ENCODE data around the gene RGS6.

RGS6 gene

DNA sequence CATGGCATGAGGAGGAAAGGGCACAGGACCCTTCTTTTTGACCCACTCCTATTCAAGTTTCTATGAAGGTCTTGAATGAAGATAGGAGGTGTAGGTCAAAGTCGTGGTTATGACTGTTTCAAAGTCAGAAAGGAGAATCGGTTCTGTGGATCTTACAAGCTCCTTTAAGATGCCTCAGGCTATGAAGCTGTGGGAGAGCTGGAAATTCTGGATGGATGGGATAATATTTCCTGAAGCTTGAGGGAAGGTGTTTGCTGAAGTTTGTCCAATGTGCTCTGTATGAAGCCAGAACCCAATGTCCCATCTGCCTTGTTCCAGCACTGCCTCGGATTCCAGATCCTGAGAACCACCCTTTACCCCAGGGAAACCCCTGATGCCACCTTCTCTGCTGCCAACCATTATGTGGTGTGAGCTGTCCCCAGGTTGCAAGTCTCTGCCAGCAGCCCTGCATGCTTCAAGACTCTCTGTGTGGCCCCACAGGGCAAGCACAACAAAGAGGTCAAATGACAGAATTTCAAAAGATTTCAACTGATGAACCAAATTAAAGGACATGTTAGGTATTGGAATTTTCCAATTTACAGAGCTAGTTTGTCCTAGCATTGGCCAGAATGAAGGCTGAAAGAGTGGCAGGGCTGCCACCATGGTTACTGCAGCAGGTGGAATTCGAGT lies 472.0 kb downstream of the RGS6 start:
- in situ Hi-C loops (cut with MboI; ENCODE audit: low pct_unique_long_range_greater_than_20kb, low sequenced_read_pairs, unreplicated experiment) = no loop called here

DNA sequence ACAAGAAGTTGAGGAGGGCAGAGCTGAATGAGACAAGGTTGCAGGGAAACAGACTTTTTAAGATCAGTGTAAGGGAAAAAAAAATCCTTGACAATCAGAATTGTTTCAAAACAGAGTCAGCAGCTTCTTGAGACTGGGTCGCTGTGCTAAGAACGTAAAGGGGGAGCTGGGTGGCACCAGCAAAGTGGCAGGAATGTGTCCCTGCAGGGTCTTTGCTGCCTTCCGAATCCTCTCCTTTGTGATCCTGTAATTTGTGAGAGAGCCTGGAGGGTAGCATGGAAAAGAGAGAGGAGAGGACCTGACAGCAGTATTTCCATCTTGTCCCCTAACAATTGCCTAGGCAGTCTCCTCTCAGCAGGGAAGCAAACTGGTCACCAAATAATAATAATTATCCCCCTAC lies 472.8 kb downstream of the RGS6 start:
- in situ Hi-C loops (cut with MboI; ENCODE audit: low pct_unique_long_range_greater_than_20kb, low sequenced_read_pairs, unreplicated experiment) = no loop called here
- TF ChIP-seq, protein P1, sequence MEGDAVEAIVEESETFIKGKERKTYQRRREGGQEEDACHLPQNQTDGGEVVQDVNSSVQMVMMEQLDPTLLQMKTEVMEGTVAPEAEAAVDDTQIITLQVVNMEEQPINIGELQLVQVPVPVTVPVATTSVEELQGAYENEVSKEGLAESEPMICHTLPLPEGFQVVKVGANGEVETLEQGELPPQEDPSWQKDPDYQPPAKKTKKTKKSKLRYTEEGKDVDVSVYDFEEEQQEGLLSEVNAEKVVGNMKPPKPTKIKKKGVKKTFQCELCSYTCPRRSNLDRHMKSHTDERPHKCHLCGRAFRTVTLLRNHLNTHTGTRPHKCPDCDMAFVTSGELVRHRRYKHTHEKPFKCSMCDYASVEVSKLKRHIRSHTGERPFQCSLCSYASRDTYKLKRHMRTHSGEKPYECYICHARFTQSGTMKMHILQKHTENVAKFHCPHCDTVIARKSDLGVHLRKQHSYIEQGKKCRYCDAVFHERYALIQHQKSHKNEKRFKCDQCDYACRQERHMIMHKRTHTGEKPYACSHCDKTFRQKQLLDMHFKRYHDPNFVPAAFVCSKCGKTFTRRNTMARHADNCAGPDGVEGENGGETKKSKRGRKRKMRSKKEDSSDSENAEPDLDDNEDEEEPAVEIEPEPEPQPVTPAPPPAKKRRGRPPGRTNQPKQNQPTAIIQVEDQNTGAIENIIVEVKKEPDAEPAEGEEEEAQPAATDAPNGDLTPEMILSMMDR (IDR thresholded peaks at IDR 0.05; ENCODE audit: extremely low read depth, insufficient read depth, missing control alignments) = no peak
- DNase-seq (ENCODE audit: low spot score) = no peak

More for the DNA sequence above, 472.0 kb downstream of the RGS6 start:
- DNase-seq (ENCODE audit: low spot score) = no peak
- TF ChIP-seq, protein P1 (IDR thresholded peaks at IDR 0.05; ENCODE audit: extremely low read depth, insufficient read depth, missing control alignments) = no peak

DNA sequence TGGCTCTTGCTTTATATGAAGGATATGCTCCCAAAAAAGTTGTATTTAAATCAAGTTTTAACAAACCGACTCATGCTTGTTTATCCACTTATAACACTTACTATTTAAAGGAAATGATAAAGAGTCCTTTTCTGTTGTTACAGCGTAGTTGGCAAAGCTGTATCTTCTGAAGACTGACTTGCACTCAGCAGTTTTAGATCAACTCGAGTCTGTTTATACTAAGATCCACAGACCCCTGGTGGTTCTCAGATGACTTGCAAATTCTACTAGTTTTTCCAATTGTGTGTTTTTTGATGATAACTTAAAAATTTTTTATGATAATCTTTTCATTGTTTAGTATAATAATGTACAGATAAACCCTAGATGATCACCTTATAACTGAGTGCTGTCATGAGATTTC lies 475.8 kb downstream of the RGS6 start:
- in situ Hi-C loops (cut with MboI; ENCODE audit: low pct_unique_long_range_greater_than_20kb, low sequenced_read_pairs, unreplicated experiment) = no loop called here
- no peak for DNase-seq (ENCODE audit: low spot score)
- TF ChIP-seq, protein P1 (IDR thresholded peaks at IDR 0.05; ENCODE audit: extremely low read depth, insufficient read depth, missing control alignments) = no peak

DNA sequence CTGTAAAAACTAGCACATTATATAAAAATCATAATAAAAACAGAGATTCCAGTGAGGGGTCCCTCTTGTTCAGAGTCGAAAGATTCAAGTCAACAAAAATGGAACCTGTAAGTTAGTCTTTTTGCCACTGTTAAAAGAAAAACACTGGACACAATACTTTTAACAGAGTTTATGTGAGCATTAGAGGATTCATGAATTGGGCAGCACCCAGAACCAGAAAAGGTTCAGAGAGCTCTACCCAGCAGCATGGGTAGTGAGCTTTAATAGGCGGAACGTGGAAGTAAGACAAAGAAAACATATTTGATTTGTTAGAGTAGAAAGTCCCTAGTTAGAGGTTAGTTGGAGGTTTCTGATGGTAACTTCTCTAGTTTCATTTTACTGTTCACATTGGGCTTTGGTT lies 476.8 kb downstream of the RGS6 start:
- no peak for DNase-seq (ENCODE audit: low spot score)
- in situ Hi-C loops (cut with MboI; ENCODE audit: low pct_unique_long_range_greater_than_20kb, low sequenced_read_pairs, unreplicated experiment) = no loop called here

DNA sequence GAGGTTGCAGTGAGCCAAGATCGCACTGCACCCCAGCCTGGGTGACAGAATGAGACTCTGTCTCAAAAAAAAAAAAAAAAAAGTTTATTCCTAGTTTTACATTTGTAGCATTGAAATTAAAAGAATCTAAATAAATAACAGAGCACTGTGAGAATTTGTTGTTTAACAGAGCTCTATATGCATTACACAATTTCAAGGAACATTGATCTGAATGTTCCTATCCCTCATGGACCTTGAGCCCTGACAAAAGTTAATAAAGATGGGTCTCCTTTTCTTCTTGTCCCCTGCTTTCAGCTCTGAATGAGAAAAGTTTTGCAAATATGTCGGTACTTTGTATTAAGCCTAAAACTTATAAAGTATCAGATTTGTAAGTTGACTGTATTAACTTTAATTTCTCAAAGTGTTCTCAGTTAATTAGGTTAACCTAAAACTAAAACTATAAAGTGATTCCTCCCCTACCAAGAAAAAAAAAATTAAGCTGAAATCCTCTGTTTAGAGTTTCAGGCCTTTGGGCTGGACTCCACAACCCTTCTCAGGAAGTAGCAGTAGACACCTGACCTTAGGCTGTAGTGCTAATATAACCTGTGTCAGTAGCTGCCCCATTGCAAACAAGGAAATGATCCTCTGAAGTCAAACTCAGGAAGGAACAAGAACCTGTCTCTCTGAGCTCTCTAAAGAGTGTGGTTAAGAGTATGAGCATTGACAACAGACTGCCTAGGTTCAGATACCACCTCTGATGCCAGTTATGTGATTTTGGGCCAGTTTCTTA lies 484.0 kb downstream of the RGS6 start:
- in situ Hi-C loops (cut with MboI; ENCODE audit: low pct_unique_long_range_greater_than_20kb, low sequenced_read_pairs, unreplicated experiment) = no loop called here

More for the DNA sequence above, 476.8 kb downstream of the RGS6 start:
- TF ChIP-seq, protein P1 (IDR thresholded peaks at IDR 0.05; ENCODE audit: extremely low read depth, insufficient read depth, missing control alignments) = no peak

DNA sequence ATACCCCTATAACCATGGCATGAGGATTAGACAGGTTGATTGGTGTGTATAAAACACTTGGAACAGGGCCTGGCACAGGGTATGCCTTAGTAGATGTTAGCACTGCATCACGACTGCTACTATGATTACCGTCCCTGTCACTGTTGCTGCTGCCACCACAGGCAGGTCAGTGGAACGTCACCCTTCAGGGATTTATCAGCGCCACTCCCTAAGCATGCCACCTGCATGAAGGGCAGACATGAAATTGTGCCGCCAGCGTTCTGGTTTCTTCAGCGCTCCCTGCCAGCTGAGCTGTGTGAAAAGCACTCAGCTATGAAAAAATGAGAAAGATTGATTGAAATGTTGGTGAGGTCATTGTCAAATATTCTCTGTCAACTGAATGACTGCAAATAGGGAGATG lies 484.7 kb downstream of the RGS6 start:
- no peak for DNase-seq (ENCODE audit: low spot score)
- in situ Hi-C loops (cut with MboI; ENCODE audit: low pct_unique_long_range_greater_than_20kb, low sequenced_read_pairs, unreplicated experiment) = no loop called here

More for the DNA sequence above, 484.0 kb downstream of the RGS6 start:
- TF ChIP-seq, protein P1 (IDR thresholded peaks at IDR 0.05; ENCODE audit: extremely low read depth, insufficient read depth, missing control alignments) = no peak
- DNase-seq (ENCODE audit: low spot score) = no peak

More for the DNA sequence above, 484.7 kb downstream of the RGS6 start:
- TF ChIP-seq, protein P1 (IDR thresholded peaks at IDR 0.05; ENCODE audit: extremely low read depth, insufficient read depth, missing control alignments) = peak; percentile 22

Data from GM13977 (cell line).